Measurements from ENCODE around the gene NSG2.
A peak's percentile ranks its signal among the peaks of the same experiment; 100 is the strongest.
"Not testable (repeated sequence)": the region's sequence is repeated elsewhere in the genome, so short reads cannot be mapped to it uniquely, and the experiment has no call there.

Gene NSG2

DNA sequence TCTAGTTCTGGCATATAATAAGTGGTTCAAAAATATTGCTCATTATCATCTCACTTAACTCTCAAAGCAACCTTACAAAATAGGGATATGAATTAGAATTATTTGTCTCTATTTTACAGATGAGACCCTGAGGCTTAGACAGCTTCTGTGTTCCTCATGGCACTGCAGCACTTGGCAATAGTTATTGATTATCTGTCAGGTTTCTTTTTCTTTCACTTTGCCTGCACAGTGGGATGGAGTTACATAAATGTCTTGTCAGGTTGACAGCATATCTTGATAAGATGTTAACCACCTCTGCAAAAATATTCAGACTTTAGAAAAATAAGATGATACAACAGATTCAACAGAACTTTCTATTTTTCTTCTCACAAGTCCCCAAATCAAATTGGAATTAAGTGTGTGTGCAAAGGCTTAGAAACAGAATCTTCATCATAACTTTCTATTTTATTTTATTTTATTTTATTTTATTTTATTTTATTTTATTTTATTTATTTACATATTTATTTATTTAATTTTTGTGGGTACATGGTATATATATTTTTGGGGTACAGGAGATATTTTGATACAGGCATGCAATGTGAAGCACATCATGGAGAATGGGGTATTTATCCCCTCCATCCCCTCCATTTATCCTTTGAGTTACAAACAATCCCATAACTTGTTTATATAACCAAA, 17.7 kb downstream of the NSG2 start:
- no peak for DNase-seq

DNA sequence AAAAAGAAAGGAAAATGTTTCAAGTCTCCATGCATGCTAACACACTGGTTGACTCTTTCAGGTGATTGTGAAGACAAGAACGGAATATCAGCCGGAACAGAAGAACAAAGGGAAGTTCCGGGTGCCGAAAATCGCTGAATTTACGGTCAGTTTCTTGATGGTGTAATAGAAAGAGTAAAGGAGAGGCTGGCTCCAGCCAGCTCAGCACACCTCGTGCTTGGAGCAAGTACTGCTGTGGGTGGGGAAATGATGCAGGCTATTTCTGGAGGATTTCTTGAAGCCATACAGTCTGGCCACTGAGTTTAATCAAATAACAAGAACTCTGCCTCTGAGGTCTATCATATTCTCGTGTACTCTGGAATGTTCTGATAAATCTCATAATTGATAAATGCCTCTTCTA, 18.7 kb downstream of the NSG2 start:
- no peak for DNase-seq

DNA sequence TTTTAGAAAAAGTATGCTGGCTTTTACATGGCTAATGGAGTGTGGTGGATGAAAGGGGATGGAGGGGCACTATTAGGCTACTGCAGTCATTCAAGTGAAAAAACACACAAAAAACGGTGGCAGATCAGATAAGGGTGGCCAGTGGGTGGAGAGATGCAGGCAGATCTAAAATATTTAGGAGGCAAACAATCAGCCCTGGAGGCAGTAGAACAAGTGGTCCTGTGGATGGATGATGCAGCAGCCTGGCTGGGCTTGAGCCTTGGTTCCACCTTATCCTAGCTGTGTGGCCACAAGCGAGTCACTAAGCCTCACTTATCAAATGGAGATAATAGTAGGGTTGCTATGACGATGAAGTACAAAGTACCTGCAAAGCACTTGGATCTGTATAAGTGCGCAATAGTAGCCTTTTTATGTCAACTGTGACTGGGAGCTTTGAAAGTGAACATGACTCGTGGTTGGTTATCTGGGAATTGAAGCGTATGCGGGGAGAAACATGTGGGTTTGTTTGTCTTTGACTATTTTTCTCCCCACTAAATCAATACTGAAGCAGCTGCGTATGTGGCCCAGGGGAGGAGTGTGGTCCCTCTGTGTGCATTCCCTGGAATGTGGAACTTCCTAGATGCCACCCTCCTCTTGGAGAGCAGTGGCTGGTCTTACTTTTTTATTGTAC, 20.2 kb downstream of the NSG2 start:
- no peak for DNase-seq

DNA sequence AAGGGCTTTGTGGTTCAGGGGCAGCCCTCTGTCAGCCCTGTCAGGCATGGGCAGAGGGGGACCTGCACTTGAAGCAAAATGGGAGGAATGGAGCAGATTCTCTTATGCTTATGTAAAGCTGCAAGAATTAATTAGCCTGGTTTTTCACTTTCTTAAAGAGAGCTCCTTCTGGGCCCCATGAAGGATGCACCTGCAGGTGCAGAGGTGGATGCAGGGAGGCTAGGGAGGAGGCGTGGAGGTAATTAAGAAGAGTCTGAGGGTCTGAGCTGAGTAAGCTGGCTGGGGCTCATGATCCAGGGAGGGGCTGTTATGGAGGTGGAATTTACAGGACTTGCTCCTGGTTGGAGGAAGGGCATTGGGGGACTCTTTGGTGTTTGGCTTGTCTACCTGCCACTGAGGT, 22.0 kb downstream of the NSG2 start:
- DNase-seq, result no peak

DNA sequence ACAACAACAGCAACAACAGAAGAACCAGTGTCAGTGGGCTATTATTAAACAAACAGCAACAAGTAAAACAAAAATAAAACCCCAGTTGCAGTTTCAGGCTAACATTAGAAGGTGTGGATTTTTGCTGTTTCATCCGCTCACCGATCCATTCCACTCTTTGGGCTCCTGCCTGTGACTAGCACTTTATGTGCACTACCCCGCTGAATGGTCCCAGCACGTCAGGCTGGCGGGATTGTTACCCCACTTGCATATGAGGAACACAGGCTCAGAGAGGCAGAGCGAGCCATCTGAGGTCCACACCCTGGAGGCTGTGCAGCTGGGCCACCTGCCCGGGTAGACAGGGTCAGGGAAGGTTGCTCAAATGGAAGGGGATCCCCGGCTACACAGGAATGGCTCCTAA, 26.0 kb downstream of the NSG2 start:
- no peak for DNase-seq

DNA sequence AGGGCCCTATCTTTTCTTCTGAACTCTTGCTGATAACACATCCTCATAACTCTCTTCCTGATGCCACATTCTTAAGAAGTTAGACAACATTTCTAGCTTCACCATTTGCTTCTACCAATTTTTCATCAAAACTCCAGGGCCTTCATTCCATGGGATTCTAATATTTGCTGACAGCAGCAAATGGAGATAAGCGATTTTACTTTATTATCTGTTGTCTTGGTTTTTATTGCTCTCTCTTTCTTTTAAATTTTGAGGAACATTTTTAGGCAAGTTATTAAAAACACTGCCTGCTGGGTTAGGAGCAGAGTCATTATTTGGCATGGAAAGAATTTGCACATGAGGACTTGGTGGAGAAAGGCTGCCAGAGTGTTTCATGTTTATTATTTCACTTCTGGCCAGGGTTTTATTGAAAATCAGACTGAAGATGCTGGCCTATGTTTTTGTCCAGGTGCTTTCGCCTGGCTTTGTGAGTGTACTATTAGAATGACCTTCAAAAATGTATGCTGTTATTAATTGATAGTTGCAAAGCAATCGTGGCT, 27.7 kb downstream of the NSG2 start:
- no peak for DNase-seq

DNA sequence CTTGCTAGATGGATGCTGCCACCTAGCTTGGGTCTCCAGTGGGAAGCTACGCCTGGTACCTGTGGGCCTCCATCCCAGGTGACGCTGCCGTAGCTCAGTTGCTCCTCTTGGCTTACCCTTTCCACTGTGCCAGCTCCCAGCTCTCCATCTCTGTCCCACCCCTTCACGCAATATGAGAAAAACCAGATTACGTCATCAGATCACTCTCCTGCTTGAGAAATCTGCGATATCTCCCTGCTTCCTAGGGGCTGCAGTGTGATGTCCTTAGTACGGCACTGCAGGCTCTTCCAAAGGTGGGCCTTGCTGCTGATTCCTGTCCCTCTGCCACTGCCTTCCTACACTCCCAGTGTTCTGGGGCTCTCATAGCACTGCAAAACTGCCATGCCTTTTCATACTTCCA, 28.9 kb downstream of the NSG2 start:
- DNase-seq, result no peak

DNA sequence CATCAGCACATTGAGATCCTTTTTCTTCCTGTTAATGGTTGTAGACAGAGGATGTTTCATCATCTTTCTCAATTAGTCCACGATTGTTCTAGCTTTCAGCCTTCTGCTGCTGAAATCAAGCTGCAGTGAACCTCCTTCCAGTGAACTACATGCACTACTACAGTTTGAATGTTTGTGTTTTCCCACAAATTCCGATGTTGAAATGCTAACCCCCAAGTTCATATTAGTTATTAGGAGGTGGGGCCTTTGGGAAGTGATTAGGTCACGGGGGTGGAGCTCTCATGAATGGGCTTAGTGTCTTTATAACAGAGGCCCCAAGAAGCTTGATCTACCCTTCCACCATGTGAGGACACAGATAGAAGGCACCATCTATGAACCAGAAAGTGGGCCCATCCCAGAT, 32.9 kb downstream of the NSG2 start:
- DNase-seq, result no peak

DNA sequence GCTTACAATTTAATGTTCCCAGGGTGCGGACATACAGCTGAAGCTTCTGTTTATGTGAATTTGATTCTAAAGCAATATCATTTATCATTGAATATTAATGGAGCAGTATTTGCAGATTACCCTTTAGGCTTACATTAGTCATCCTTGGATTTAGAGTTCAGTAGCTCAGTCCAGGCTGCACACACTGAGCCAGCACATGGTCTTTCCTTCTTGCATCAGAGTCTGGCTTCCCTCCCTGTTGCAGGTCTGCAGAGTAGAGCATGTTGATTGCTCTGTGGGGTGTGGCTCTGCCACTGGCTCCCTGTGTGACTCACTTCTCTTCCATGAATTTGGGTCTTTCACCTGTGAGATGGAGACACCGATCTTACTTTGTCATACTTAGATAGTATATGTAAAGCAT, 36.8 kb downstream of the NSG2 start:
- no peak for DNase-seq

DNA sequence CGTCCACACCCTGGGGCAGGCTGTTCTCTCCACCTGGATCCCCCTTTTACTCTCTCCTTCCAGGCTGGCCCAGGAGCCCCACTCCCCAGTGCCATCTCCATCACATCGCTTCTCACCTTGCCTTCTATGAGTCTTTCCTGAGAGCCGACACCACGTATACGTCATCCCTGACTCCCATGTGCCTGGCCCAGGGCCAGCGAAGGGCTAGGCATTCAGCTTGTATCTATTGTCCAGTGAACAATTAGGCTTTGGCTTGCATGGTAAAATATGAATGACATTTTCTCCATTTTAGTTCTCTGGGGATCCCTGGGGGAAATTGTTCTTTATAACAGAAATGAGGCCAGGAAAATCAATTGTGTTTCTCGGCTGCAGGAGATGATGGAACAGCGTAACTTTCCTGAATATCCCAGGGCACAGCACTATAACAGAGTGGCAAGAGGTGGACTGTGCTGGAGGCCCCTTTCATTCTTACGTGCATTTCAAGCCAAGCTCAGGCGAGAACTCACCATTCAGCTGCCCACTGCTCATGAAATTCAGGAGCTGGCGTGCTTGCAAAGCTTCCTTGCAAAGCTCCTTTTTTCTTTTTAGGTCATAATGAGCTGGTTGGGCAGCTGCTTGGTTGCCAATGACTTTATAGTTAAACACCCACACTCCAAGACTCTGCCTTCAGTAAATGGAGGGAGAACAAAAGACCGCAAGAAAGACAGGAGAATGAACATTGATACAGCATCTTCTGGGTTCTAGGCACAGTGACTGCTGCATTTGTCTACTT, 37.7 kb downstream of the NSG2 start:
- no peak for DNase-seq

DNA sequence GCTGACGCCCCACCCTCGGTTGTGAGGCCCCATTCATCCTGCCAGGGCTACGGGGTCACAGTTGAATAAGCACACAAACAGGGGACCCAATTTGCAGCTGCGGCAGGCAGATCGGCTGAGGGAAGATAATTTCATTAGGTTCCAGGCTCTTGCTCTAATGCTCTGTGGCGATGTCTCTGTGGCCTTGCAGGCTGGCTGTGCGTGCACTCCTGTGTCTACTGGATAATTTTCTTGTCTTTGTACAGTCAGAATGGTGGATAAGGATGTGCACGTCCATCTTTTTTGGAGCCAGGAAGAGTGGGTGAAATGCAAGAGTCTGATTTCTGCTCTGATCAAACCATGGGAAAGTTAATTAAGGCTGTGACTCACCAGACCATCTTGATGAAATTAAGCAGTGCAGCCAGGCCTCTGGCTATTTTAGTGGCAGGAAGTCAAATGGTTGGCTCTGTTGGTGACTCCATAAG, 39.2 kb downstream of the NSG2 start:
- no peak for DNase-seq

DNA sequence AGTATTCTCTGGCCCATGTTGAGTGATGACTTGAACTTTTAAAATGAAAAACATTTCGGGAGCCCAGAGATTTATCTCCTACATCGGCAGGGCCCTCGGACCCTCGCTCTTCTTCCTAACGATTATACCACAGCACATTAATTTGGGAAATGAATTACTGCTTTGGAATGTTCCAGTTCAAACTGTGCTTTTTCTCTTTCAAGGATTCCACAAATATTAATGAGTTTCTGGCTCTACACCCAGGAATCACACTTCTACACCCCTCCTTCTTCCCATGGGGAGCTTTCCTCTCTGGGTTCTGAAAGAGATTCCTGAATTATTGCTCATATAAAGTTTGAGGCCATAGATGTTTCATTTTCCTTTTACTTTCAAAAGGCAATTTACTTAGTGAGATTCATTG, 41.2 kb downstream of the NSG2 start:
- DNase-seq, result no peak

DNA sequence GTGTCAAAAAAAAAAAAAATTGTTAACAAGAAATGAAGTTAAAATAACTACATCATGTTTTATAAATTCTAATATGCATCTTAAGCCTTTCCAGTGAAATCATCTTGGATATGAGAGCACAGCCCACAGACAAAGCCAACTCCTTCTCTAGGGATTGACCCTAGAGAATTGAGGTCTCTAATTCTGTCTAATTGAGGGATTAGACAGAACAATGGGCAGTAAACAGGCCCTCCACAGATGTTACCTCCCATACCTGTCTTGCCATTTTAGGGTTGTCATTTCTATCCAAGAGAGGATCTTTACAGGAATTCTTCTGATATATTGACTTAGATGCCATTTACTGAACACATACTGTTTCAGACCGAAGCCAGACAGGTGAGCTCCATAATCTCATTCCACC, 42.3 kb downstream of the NSG2 start:
- no peak for DNase-seq

DNA sequence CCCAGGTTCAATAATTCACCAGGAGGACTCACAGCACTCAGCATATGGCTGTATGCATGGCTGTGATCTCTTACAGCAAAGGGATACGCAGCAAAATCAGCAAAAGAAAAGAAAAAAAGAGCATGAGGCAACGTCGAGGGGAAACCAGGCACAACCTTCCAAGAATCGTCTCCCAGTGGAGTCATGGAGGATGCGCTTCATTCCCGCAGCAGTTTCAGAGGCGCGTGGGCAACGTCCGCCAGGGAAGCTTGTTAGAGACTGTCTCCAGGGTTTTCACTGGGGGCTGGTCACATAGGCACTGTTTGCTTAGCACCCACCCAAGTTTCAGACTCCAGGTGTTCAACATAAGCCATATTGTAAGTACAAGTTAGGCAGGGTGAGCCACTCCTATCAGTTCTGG, 44.6 kb downstream of the NSG2 start:
- no peak for DNase-seq

DNA sequence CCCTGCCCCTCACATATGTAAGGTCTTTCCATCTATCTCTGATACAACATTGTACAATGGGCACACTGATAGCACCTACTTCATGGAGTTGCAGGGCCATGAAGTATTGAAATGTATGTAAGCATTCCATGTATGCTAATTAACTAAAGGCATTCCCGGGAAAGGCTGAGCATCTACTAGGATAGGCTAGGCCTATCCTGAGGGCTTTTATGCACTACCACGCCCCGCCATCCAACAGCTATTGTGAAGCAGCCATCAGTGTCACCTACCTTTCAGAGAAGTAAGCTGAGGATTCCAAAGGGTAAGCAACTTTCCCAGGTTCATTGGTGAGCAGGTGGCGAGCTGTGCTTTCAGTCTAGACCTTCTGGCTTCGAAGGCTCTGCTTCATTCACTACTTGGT, 47.6 kb downstream of the NSG2 start:
- no peak for DNase-seq

DNA sequence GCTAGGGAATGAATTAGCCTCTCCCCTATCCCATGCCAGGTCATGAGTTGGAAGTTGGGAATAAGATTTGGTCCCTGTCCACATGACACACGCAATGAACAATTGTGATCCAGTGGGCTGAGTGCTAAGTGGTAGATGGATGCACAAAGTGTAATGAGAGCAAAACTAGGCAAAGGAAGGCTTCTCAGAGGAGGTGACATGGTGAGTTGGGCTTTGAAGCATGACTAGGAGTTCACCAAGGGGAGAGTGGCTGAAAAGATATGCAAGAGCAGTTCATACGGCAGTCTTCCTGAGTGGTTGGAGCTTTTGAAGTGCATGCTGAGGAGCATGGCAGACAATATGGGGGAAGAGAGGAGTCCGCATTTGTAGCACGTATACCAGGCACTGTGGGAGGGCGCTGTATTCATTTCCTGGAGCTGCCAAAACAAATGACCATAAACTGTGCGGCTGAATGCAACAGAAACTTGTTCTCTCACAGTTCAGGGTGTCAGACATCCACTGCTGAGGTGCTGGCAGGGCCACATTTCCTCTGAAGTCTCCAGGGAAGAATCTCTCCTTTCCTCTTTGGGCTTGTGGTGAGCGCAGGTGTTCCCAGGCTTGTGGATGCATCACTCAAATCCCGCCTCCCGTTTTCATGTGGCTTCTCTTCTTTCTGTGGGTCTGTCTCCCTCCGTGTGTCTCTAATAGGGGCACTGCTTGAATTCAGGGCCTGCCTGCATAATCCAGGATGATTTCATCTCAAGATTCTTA, 49.5 kb downstream of the NSG2 start:
- no peak for DNase-seq

DNA sequence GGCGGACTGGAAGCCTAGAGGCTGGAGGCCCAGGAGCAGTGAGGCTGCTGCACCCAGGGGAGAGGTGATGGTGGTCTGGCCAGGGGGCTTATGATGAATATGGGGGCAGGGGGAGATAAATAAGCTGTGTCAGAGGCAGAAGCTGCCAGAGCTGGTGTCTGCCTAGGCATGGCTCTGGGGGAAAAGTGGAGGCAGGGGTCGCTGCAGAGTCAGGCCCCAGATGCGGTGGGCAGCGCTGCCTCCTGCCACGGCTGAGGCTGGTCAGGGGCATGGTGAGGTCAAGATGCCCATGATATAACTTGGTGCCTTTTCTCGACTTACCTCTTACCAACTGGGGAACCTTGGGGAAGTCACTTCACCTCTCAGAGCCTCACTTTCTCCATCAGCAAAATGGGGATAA, 51.1 kb downstream of the NSG2 start:
- no peak for DNase-seq

DNA sequence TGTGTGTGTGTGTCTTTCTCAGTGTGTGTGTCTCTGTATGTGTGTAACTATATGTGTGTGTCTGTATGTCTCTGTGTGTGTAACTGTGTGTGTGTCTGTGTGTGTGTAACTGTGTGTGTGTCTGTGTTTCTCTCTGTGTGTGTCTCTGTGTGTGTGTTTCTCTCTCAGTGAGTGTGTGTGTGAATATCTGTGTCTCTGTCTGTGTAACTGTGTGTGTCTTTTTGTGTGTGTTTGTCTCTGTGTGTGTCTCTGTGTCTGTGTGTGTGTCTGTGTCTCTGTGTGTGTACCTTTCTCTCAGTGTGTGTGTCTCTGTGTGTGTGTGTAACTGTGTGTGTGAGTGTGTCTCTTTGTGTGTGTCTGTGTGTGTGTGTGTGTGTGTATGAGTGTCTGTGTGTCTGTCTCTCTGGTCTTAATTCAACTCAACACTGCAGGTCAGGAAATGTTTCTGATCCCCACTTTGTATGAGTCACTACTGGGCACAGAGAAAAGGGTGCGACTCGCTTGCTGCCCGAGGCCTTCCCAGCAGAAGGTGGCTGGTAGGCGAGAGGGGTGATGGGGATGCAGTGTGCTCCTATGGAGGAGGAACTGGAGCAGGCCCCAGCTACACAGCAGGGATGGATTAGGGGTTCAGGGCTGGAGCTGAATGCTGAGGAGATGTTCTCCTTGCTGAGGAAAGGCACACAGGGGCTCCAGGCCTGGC, 52.1 kb downstream of the NSG2 start:
- no peak for DNase-seq

DNA sequence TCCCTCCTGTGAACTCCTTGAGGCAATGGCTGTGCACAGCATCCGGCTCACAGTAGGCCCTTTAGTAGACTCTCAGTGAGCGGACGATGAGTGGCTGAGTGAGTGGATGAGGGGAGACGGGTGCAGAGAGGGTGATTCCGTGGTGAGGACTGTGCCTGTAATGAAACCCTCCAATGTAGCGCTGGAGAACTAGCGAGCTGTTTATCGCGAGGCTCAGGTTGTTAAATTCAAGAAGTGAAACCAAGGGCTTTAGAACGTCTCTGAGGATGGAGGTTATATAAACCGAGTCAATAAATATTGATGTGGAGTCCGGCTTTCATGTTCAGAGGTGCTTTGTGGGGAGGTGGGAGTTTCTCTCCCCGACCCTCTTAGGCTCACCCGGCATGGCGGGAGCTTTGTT, 53.2 kb downstream of the NSG2 start:
- peak; percentile 32 for DNase-seq

DNA sequence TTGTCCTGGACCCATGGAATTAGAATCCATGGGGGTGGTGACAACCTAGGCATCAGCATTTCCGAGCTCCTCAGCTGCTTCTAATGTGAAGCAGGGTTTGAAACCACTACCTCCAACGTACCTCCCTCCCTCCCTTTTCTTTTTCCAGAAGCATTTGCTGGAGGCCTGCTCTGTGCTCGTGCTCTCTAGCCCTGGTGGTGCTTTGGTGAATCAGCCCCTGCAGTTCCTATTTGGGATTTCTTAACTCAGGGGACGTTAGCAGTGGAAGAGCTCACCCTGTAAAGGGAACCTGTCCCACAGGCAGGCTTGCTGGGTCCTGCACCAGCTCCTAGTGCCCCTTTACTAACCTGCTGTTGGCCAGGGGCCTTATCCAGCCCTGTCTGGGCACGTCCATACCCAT, 55.0 kb downstream of the NSG2 start:
- DNase-seq, result no peak

DNA sequence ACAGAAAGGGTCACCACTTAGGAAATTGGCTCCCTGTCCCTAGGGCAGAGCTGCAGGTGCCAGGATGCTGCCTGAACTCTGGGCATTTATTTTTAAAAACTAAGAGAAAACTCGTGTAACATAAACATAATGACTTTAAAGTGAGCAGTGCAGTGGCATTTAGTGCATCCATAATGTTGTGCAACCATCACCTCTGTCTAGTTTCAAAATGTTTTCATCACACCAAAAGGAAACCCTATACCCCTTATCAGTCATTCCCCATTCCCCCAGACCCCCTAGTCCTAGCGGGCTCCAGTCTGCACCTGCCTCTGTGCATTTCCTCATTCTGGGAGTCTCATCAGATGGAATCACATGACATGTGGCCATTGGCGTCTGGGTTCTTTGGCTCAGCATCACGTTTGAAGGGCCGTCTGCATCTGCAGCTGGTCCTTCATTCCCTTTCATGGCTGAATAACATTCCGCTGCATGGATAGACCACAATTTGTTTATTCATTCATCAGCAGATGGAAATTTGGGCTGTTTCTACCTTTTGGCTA, 55.8 kb downstream of the NSG2 start:
- no peak for DNase-seq

DNA sequence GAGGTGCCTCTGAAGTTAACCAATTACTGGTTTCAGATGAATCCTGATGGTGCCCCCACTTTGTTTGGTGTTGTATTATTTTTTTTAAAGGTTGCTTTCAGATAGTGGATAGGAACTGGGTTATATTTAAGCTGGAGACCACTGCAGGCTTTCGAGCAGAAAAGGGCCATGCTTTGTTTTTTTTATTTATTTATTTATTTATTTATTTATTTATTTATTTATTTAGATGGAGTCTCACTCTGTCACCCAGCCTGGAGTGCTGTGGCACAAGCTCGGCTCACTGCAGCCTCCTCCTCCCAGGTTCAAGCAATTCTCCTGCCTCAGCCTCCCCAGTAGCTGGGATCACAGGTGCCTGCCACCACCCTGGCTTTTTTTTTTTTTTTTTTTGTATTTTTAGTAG, 57.1 kb downstream of the NSG2 start:
- DNase-seq, result not testable (repeated sequence)
